ENCODE results near the gene CIP2A. TPM values are rescaled to one million over a fixed set of nuclear protein-coding genes. Genes with fewer than 3 reads are reported as not detected.

CIP2A gene
- polyA plus RNA-seq, 3 donors, result 0.41 to 0.82 (median 0.79) TPM

DNA sequence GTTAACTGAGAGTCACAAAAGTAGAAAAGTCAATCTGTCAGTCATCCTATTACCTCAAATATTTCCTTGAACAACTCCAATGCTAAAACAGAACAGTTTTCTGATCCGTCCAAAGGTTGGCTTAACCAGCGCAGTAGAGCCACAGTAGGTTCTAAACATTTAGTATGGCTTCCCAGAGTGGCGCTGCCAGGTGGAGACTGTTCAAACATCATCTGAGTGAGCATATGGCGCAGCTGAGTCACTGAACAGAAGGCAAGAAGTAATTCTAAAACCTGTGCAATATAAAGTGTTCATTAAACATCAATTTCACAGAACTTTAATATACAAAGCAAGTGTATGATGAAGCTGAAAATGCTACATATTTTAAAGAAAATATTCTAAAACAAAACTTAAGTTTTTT is 19.9 kb downstream of the CIP2A start:
- no peak overlapping the region for H3K27ac ChIP-seq (ENCODE audit: low read depth, low read length)
- WGBS, 3 donors, result 99 to 100% (median 99%) methylated on average over 4 of the region's 4 CpGs

DNA sequence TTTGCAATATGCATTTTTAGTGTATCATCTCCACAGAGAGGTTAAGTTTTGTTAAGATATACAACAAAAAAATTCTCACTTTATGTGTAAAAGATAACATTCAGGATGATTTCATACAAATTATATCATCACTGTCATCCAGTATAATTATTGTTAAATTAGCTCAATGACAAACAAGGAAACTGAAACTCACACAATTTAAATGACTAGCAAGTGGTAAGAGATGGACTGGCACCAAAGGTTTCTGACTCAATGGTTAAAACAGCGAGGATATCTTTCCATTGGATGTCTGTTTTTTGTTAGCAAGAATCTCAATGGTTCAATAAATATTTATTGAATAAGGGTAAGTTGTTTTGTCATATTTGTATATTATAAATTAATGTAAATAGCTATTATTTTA is 22.6 kb downstream of the CIP2A start:
- WGBS, 3 donors, result 93 to 98% (median 97%) methylated on average over 1 of the region's 1 CpG

DNA sequence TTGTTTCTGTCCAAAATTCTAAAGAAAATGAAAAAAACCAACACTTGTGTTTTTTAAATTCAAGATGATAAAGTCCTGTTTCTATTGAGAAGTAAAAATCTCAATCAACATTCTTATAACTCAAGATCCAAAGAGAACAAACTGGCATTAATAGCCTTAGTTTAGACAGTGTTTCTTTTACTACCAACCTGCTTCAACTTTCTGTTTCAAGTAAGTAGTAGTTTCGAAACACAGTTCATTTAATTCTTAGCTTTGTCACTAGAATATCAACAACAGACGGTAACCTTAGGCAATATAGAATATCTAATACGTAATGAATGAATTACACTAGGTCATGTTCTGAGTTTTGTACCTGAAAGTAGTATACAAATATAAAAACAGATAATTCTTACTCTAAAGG is 23.7 kb downstream of the CIP2A start:
- no peak overlapping the region for H3K27ac ChIP-seq (ENCODE audit: low read depth, low read length)
- 88 to 95% (median 94%) methylated on average over 3 of the region's 3 CpGs for WGBS, 3 donors

More for the DNA sequence above, 22.6 kb downstream of the CIP2A start:
- H3K27ac ChIP-seq (ENCODE audit: low read depth, low read length), result no peak overlapping the region

GRCh38 chr3:108564564-108564963 is 24.7 kb downstream of the CIP2A start:
- no peak overlapping the region for H3K27ac ChIP-seq (ENCODE audit: low read depth, low read length)

DNA sequence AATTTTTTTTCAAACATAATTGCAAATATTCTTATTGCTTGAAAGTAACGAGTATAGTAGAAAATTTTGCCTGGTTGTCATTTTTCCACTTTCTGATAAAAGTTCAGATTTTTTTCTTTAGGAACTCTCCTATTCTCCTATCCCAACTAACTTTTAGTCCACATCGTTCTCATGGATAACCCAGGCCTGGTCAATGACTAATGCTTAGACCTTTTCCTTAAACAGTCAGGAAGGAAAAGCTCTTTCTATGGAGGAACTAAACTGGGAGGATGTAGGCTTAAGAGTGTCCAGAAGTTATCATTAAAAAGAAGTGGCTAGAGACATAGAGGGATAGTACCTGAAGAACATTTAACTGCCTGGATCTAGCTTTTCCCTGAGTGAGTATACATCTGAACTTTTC is 26.7 kb downstream of the CIP2A start:
- 87 to 93% (median 90%) methylated on average over 2 of the region's 2 CpGs for WGBS, 3 donors
- no peak overlapping the region for H3K27ac ChIP-seq (ENCODE audit: low read depth, low read length)

DNA sequence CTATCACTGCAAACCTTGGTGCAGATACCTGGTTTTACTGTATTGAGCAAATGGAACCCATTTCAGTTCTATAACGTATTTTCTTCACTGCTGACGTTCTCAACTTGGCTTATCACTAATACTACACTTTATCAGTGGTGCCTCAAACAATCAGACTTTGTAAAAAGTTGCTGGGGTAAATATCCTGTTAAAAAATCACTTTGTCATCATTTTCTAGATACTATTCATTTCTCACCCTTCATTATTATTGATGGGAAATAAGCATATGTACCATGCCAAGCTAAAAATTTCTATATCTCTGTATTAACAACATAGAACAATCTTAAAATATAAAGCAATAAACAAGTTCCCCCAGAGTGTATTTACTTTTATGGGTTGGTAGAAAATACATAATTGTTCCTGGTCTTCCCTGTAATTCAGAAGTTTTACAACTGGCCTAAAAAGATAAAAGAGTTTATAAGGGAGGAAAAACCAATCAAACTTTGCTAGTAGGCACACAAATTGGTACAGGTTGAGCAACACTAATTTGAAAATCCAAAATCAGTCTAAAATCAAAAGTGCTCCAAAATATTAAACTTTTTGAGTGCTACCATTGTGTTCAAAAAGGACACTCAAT is 33.2 kb downstream of the CIP2A start:
- WGBS, 3 donors, result 24 to 81% (median 81%) methylated on average over 2 of the region's 2 CpGs
- H3K27ac ChIP-seq (ENCODE audit: low read depth, low read length), result no peak overlapping the region

GRCh38 chr3:108554913-108555571 is 34.2 kb downstream of the CIP2A start:
- WGBS, 3 donors, result 50 to 82% (median 80%) methylated on average over 3 of the region's 3 CpGs
- H3K27ac ChIP-seq (ENCODE audit: low read depth, low read length), result no peak overlapping the region

DNA sequence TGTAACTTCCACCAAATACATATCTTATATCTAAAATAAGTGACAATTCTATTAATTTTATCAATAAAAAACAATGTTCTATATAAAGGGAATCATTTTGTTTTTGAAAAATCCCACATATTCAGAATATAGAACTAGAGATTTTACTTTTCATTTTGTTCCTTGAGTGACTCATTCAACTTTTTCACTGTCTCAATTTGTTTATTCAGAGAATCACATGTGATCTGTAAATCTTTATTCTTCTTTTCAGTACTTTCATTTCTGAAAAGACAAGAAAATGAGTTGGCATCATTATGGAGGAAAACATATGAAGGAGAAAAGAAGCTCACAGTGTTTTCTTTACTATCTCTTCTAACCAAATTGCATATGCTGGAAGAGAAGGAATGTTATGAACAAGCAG is 35.0 kb downstream of the CIP2A start:
- no peak overlapping the region for H3K27ac ChIP-seq (ENCODE audit: low read depth, low read length)

- WGBS, 3 donors, result 40 to 56% (median 53%) methylated on average over 4 of the region's 4 CpGs
- no peak overlapping the region for H3K27ac ChIP-seq (ENCODE audit: low read depth, low read length)
Measured at GRCh38 chr3:108552267-108553159, 36.7 kb downstream of the CIP2A start.

GRCh38 chr3:108548886-108549285 is 40.4 kb downstream of the CIP2A start:
- 91 to 96% (median 93%) methylated on average over 2 of the region's 2 CpGs for WGBS, 3 donors
- H3K27ac ChIP-seq (ENCODE audit: low read depth, low read length), result no peak overlapping the region

DNA sequence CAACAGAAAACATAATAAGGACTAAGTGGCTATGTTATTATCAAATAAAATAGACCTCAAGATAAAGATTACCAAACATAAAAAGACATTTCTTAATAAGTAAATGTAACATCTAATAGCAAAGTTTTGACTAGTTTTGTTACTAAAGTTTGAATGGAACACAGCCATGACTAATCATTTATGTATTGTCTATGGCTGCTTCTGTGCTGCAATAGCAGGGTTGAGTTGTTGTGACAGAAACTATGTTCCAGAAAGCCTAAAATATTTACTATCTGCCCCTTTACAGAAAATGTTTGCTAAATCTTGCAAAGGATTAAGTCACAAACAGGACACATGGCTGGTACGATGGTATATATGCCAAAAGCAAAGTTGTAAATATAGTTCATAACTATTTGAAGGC is 40.9 kb downstream of the CIP2A start:
- no peak overlapping the region for H3K27ac ChIP-seq (ENCODE audit: low read depth, low read length)
- WGBS, 3 donors, result 71 to 84% (median 83%) methylated on average over 1 of the region's 1 CpG

DNA sequence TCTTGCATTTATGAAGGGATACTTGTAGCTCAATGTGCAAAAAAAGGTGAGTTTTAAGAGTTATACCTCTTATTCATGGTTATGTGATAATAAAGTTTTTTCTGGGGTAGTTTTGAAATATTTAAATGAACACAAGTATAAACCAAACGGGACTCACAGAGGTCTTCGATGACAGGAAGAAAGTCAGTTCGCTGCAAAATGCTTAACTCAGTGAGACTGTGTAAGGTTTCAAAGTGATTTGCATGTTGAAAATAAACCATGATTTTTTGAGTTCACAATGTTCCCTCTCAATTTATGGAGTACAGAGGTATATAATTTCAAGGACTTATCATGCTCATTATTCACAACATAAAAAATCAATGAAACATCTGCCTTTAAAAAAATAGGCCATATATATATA is 42.5 kb downstream of the CIP2A start:
- WGBS, 3 donors, result 63 to 79% (median 71%) methylated on average over 3 of the region's 3 CpGs
- no peak overlapping the region for H3K27ac ChIP-seq (ENCODE audit: low read depth, low read length)

DNA sequence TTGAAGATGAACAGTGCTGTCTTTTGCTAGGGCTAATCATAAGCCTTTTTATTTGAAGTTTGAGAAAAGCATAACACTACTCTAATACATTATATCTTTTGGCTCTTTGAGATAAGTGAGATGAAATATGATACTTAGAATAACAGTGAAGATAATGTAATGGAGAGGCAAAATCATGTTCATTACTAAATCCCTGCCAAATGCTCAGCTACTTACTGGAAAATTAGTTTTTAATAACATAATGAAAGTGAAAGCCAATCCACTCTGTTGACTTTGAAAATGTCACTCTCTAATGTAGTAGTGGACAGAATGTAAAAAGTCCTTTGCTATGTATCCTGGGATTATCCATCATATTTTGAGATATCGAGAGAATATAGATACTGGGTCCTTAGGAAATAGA is 43.0 kb downstream of the CIP2A start:
- no peak overlapping the region for H3K27ac ChIP-seq (ENCODE audit: low read depth, low read length)
- 68 to 83% (median 69%) methylated on average over 1 of the region's 1 CpG for WGBS, 3 donors

DNA sequence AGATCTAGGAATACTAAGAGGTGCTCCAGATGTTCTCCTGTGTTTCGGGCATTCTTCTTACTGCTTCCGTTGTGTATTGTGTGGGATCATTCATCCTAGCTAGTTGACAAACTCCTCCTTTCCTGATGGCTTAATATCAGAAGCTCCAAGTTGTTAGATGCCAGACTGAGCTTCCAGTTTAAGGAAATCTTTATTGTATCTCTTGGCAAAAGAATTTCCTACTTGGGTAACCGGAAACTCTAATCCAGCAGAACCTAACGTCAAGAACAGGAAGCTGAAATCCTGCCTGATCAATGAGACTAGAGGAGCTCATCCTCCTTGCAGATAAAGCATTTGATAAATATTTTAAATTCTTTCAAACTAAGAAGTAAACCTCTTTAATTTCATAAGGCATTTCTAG is 51.2 kb downstream of the CIP2A start:
- H3K27ac ChIP-seq (ENCODE audit: low read depth, low read length), result no peak overlapping the region
- WGBS, 3 donors, result 52 to 71% (median 54%) methylated on average over 4 of the region's 4 CpGs

- WGBS, 3 donors, result 29 to 62% (median 48%) methylated on average over 3 of the region's 3 CpGs
- no peak overlapping the region for H3K27ac ChIP-seq (ENCODE audit: low read depth, low read length)
Measured at GRCh38 chr3:108528459-108529252, 60.6 kb downstream of the CIP2A start.

DNA sequence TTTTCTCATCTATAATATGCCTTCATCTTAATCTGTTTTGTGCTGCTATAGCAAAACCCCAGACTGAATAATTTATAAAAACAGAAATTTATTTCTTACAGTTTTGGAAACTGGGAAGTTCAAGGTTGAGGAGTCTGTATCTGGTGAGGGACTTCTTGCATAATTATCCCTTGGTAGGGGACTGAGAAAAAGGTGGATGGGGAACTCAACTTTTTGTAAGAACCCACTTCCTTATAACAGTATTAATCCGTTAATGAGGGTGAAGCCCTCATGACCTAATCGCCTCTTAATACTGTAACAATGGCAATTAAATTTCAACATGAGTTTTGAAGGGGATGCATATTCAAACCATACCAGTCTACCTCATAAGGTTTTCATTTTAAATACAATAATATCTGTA is 61.4 kb downstream of the CIP2A start:
- H3K27ac ChIP-seq (ENCODE audit: low read depth, low read length), result no peak overlapping the region
- 54 to 77% (median 64%) methylated on average over 2 of the region's 2 CpGs for WGBS, 3 donors

- no peak overlapping the region for H3K27ac ChIP-seq (ENCODE audit: low read depth, low read length)
Measured at GRCh38 chr3:108527109-108527508, 62.1 kb downstream of the CIP2A start.

DNA sequence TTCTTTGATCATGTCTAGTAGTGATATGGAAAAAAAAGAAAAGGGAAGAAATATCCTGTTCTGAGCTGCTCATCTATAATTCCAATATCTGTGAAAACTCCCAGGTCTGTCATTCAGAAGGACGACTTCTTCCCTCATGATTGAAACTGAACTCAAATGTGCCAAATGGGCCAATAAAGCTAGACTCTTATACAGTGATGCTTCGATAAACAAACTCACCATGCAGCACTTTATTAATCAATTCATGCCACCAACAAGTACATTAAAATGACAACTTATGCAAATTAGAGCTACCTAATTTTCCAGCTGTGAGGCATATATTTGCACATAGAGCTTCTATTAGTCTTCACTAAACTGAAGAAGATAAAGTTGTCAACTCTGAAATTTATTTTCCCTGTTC is 63.3 kb downstream of the CIP2A start:
- WGBS, 3 donors, result 81 to 96% (median 91%) methylated on average over 2 of the region's 2 CpGs
- no peak overlapping the region for H3K27ac ChIP-seq (ENCODE audit: low read depth, low read length)

GRCh38 chr3:108525256-108525655 is 64.0 kb downstream of the CIP2A start:
- 53 to 69% (median 57%) methylated on average over 2 of the region's 2 CpGs for WGBS, 3 donors

More at GRCh38 chr3:108525256-108525655, 64.0 kb downstream of the CIP2A start:
- H3K27ac ChIP-seq (ENCODE audit: low read depth, low read length), result no peak overlapping the region

Data from adipose tissue (tissue), 3 donors.